Mammary epithelial cell (primary cell): ENCODE results near the gene DIPK1B.

Experiments used
- CTCF ChIP-seq, 2 donors: IDR thresholded peaks in 1 of 2; conservative IDR thresholded peaks in 1 of 2; 2 replicates each; pipeline ENCODE4 v1.5.1; 2011 to 2012; ENCODE audit warnings: inconsistent platforms in 2 of 2, low read length in 2 of 2, mild to moderate bottlenecking in 2 of 2, control low read depth in 1 of 2, low read depth in 1 of 2; ENCODE audit not compliant: insufficient read depth in 1 of 2; ENCODE audit errors: extremely low read depth in 1 of 2
- EZH2 ChIP-seq: IDR thresholded peaks from 2 replicates; pipeline ENCODE4 v1.6.1; 2012; ENCODE audit warnings: low read length, inconsistent platforms, borderline replicate concordance

- no peak for TF ChIP-seq CTCF (conservative IDR thresholded peaks at IDR 0.05 in 1 of 2, IDR thresholded peaks at IDR 0.05 in 1 of 2; ENCODE audit: extremely low read depth in 1 of 2, insufficient read depth in 1 of 2, low read depth in 1 of 2, low read length in 2 of 2)
- TF ChIP-seq EZH2: no peak
Measured at GRCh38 chr9:136748201-136748600, 35.8 kb downstream of the DIPK1B start, which contains the start of gene LCN6.
